ENCODE data around the gene ZNF526. TPM values are rescaled to one million over a fixed set of nuclear protein-coding genes. Genes with fewer than 3 reads are reported as not detected.

ZNF526 gene
- total RNA-seq, 1 donor from 2014 or later = 6.5 TPM

DNA sequence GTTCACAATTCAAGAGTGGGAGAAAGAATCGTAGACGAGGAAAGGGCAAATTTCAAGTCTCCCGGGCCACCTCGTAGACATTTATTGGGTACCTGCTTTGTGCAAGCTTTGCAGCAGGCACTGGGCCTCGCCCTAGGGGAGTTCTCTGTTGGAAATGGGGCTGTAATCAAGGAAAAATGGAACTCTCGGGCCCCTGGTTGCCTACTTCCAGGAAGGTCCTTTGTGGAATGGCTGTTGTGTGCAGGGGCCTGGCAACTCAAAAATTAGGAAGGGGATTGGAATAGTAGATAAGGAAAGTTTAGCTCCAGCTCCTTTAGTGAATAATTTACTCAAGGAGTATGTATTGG, 612 bp downstream of the ZNF526 start:
- Histone ChIP-seq H3K9ac (peak overlapping the region; percentile 76), H3K4me3 (peak overlapping the region; percentile 66), H3K36me3 (no peaks in the 10 kb centered on the region), H3K79me2 (ENCODE audit: low read depth) (peaks cover 54% of the 10 kb centered on the region), H3K27ac (peak overlapping the region; percentile 57), H3F3A (ENCODE audit: low read depth) (peaks cover 24% of the 10 kb centered on the region), H3K4me2 (peak overlapping the region; percentile 93), H3K9me3 (ENCODE audit: low read depth) (no peaks in the 10 kb centered on the region), H3K4me1 (peaks cover 22% of the 10 kb centered on the region), H3K27me3 (no peaks in the 10 kb centered on the region), H4K20me1 (ENCODE audit: low read depth) (peaks cover 26% of the 10 kb centered on the region), H2AFZ (replicated peaks) (peak overlapping the region; percentile 28)
- H3K36me3 Mint-ChIP-seq = peaks cover 8% of the 10 kb centered on the region
- H3K9me3 Mint-ChIP-seq = no peaks in the 10 kb centered on the region
- TF ChIP-seq EZH2phosphoT487 (IDR thresholded peaks at IDR 0.05) (no peak), EZH2 (IDR thresholded peaks at IDR 0.05) (no peak)
- TF ChIP-seq, protein P1, sequence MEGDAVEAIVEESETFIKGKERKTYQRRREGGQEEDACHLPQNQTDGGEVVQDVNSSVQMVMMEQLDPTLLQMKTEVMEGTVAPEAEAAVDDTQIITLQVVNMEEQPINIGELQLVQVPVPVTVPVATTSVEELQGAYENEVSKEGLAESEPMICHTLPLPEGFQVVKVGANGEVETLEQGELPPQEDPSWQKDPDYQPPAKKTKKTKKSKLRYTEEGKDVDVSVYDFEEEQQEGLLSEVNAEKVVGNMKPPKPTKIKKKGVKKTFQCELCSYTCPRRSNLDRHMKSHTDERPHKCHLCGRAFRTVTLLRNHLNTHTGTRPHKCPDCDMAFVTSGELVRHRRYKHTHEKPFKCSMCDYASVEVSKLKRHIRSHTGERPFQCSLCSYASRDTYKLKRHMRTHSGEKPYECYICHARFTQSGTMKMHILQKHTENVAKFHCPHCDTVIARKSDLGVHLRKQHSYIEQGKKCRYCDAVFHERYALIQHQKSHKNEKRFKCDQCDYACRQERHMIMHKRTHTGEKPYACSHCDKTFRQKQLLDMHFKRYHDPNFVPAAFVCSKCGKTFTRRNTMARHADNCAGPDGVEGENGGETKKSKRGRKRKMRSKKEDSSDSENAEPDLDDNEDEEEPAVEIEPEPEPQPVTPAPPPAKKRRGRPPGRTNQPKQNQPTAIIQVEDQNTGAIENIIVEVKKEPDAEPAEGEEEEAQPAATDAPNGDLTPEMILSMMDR (IDR thresholded peaks at IDR 0.05) = no peak
- H3K27me3 Mint-ChIP-seq (ENCODE audit: insufficient read depth, low read depth) = peaks cover 5% of the 10 kb centered on the region
- peak overlapping the region; percentile 87 for H3K27ac Mint-ChIP-seq
- DNase-seq (ENCODE audit: low spot score) = peak; percentile 13
- H3K4me1 Mint-ChIP-seq = peaks cover 33% of the 10 kb centered on the region
- H3K4me3 Mint-ChIP-seq = peak overlapping the region; percentile 96

GRCh38 chr19:42224940-42225717, 5.0 kb downstream of the ZNF526 start:
- Mint-ChIP-seq H3K4me3 (no peak overlapping the region), H3K36me3 (peaks cover 30% of the 10 kb centered on the region), H3K27me3 (ENCODE audit: insufficient read depth, low read depth) (peaks cover 3% of the 10 kb centered on the region), H3K9me3 (no peaks in the 10 kb centered on the region), H3K27ac (no peak overlapping the region), H3K4me1 (peaks cover 14% of the 10 kb centered on the region)
- no peak overlapping the region for H3K4me3 ChIP-seq
- no peak for DNase-seq (ENCODE audit: low spot score)
- H3K4me1 ChIP-seq = peaks cover 7% of the 10 kb centered on the region
- TF ChIP-seq, protein P1 (IDR thresholded peaks at IDR 0.05) = no peak
- TF ChIP-seq EZH2phosphoT487 (IDR thresholded peaks at IDR 0.05) (no peak), EZH2 (IDR thresholded peaks at IDR 0.05) (no peak)
- H3F3A ChIP-seq (ENCODE audit: low read depth) = peaks cover 9% of the 10 kb centered on the region
- H3K4me2 ChIP-seq = no peak overlapping the region
- no peaks in the 10 kb centered on the region for H3K27me3 ChIP-seq
- H3K9me3 ChIP-seq (ENCODE audit: low read depth) = no peaks in the 10 kb centered on the region
- H2AFZ ChIP-seq (replicated peaks) = no peak overlapping the region
- H3K79me2 ChIP-seq (ENCODE audit: low read depth) = peaks cover 31% of the 10 kb centered on the region
- no peak overlapping the region for H3K27ac ChIP-seq
- H4K20me1 ChIP-seq (ENCODE audit: low read depth) = peaks cover 32% of the 10 kb centered on the region
- no peak overlapping the region for H3K9ac ChIP-seq
- H3K36me3 ChIP-seq = no peaks in the 10 kb centered on the region

DNA sequence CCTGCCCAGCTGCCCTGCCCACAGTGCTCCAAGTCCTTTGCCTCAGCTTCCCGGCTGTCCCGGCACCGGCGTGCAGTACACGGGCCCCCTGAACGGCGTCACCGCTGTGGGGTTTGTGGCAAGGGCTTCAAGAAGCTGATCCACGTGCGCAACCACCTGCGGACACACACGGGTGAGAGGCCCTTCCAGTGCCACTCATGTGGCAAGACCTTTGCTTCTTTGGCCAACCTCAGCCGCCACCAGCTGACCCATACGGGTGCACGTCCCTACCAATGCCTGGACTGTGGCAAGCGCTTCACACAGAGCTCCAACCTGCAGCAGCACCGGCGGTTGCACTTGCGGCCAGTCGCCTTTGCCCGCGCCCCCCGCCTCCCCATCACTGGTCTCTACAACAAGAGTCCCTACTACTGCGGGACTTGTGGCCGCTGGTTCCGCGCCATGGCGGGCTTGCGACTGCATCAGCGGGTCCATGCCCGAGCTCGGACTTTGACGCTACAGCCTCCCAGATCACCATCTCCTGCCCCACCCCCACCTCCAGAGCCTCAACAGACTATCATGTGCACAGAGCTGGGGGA, 5.7 kb downstream of the ZNF526 start:
- Histone ChIP-seq H3K4me3 (no peak overlapping the region), H3K27me3 (no peaks in the 10 kb centered on the region), H3K4me2 (no peak overlapping the region), H3K36me3 (no peaks in the 10 kb centered on the region), H3K27ac (no peak overlapping the region), H3K9me3 (ENCODE audit: low read depth) (no peaks in the 10 kb centered on the region), H4K20me1 (ENCODE audit: low read depth) (peaks cover 39% of the 10 kb centered on the region), H3K9ac (no peak overlapping the region), H3F3A (ENCODE audit: low read depth) (peaks cover 3% of the 10 kb centered on the region), H3K4me1 (peaks cover 5% of the 10 kb centered on the region), H2AFZ (replicated peaks) (no peak overlapping the region), H3K79me2 (ENCODE audit: low read depth) (peaks cover 27% of the 10 kb centered on the region)
- TF ChIP-seq EZH2phosphoT487 (IDR thresholded peaks at IDR 0.05) (no peak), EZH2 (IDR thresholded peaks at IDR 0.05) (no peak)
- TF ChIP-seq, protein P1 (IDR thresholded peaks at IDR 0.05) = no peak
- Mint-ChIP-seq H3K4me1 (peaks cover 11% of the 10 kb centered on the region), H3K9me3 (no peaks in the 10 kb centered on the region), H3K4me3 (no peak overlapping the region), H3K36me3 (peaks cover 30% of the 10 kb centered on the region), H3K27ac (no peak overlapping the region), H3K27me3 (ENCODE audit: insufficient read depth, low read depth) (peaks cover 3% of the 10 kb centered on the region)
- no peak for DNase-seq (ENCODE audit: low spot score)

Data from neural progenitor cell (in vitro differentiated cells).